Hepatocyte (in vitro differentiated cells): Measurements from ENCODE around the gene LRGUK.

ENCODE experiments used
- EZH2 ChIP-seq: fragments of 200-600 bp; sonication (generic); IDR thresholded peaks from 2 replicates; pipeline ENCODE4 v1.6.1; 2016; ENCODE audit warnings: antibody characterized with exemption, mild to moderate bottlenecking, borderline replicate concordance
- EZH2phosphoT487 ChIP-seq: fragments of 200-600 bp; sonication (generic); IDR thresholded peaks from one replicate; pipeline ENCODE4 v1.6.1; 2018; ENCODE audit warnings: antibody characterized with exemption, mild to moderate bottlenecking, low read depth, moderate library complexity; ENCODE audit not compliant: unreplicated experiment, severe bottlenecking
- TF ChIP-seq, protein P1 (sequence below): fragments of 200-600 bp; sonication (generic); IDR thresholded peaks from 2 replicates; pipeline ENCODE4 v1.5.1; 2016; ENCODE audit warnings: antibody characterized with exemption, mild to moderate bottlenecking; ENCODE audit not compliant: poor library complexity

DNA sequence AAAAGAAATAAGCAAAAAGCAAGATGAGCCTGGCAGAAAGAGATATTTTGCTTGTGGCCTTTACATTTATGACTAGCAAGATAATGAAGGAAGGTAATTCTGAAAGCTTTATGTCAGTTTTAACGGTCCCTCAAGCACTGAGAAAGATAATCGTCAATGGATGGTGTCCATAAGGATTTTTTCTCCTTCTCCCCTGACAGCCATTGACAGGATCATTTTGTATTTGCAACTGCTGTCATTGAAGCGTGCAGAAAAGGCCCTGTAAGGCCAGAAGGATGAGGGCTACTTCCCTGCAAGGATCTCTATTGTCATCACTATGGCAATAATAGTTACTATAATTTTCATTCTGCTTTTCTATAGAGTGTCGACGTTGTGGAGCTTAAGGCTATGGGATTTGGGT lies 994 bp upstream of the LRGUK start:
- TF ChIP-seq, protein P1, sequence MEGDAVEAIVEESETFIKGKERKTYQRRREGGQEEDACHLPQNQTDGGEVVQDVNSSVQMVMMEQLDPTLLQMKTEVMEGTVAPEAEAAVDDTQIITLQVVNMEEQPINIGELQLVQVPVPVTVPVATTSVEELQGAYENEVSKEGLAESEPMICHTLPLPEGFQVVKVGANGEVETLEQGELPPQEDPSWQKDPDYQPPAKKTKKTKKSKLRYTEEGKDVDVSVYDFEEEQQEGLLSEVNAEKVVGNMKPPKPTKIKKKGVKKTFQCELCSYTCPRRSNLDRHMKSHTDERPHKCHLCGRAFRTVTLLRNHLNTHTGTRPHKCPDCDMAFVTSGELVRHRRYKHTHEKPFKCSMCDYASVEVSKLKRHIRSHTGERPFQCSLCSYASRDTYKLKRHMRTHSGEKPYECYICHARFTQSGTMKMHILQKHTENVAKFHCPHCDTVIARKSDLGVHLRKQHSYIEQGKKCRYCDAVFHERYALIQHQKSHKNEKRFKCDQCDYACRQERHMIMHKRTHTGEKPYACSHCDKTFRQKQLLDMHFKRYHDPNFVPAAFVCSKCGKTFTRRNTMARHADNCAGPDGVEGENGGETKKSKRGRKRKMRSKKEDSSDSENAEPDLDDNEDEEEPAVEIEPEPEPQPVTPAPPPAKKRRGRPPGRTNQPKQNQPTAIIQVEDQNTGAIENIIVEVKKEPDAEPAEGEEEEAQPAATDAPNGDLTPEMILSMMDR, result no peak
- TF ChIP-seq EZH2phosphoT487, result no peak
- TF ChIP-seq EZH2, result no peak
